ENCODE measurements around the gene SERINC4. TPM values are rescaled to one million over a fixed set of nuclear protein-coding genes. Genes with fewer than 3 reads are reported as not detected.
A peak's percentile ranks its signal among the peaks of the same experiment; 100 is the strongest.
"Not testable (repeated sequence)": the region's sequence is repeated elsewhere in the genome, so short reads cannot be mapped to it uniquely, and the experiment has no call there.

Gene SERINC4
- total RNA-seq, 2 donors from 2014 or later: not detected

GRCh38 chr15:43808960-43809678 is 9.1 kb upstream of the SERINC4 start:
- DNase-seq (ENCODE audit: low spot score): no peak
- Histone ChIP-seq H3K4me1 (ENCODE audit: control insufficient read depth in 1 of 2, low read depth in 2 of 2) (no peaks in the 10 kb centered on the region), H3K9me3 (no peaks in the 10 kb centered on the region), H3K27me3 (replicated peaks; ENCODE audit: insufficient read depth) (no peaks in the 10 kb centered on the region), H3K27ac (no peak overlapping the region), H3K36me3 (peaks cover 70% of the 10 kb centered on the region), H3K4me3 (no peak overlapping the region)
- no peak for TF ChIP-seq CTCF (IDR thresholded peaks at IDR 0.05)
- ATAC-seq (ENCODE audit: insufficient number of reproducible peaks, low FRiP score, low read depth): no peak

DNA sequence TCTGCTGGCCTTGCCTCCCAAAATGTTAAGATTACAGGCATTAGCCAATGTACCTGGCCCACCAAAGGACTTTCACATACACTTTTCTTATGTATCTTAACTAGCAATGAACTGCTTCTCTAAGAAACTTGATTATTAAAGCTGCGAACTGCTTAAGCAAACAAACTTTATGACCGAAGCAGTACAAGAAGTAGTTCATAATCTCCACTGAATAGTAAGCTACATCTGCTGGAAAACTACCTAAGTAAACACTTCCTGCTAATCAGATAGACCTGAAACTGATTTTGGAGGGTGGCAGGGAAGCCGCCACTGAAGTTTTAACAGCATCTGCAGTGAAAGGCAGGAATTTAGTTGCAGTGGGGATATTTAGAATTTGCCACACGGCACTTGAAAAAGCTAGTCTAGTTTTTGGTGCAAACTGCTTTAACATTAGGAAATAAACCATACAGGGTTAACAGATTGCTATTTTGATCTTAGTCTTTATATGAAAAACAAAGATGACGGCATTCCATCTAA is 8.5 kb upstream of the SERINC4 start:
- TF ChIP-seq CTCF (IDR thresholded peaks at IDR 0.05): no peak
- Histone ChIP-seq H3K9me3 (no peaks in the 10 kb centered on the region), H3K36me3 (peaks cover 63% of the 10 kb centered on the region), H3K27ac (no peak overlapping the region), H3K27me3 (replicated peaks; ENCODE audit: insufficient read depth) (no peaks in the 10 kb centered on the region), H3K4me3 (no peak overlapping the region), H3K4me1 (ENCODE audit: control insufficient read depth in 1 of 2, low read depth in 2 of 2) (no peaks in the 10 kb centered on the region)
- ATAC-seq (ENCODE audit: insufficient number of reproducible peaks, low FRiP score, low read depth): no peak
- no peak for DNase-seq (ENCODE audit: low spot score)

DNA sequence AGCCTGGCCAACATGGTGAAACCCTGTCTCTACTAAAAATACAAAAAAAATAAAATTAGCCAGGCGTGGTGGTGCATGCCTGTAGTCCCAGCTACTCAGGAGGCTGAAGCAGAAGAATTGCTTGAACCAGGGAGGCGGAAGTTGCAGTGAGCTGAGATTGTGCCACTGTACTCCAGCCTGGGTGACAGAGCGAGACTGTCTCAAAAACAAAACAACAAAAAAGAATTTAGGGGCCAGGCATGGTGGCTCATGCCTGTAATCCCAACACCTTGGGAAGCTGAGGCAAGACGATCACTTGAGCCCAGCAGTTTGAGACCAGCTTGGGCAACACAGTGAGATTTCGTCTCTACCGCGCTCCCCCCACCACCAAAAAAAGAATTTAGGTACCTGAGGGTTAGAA is 2.7 kb upstream of the SERINC4 start:
- H3K9me3 ChIP-seq; ATAC-seq (ENCODE audit: insufficient number of reproducible peaks, low FRiP score, low read depth); H3K4me3 ChIP-seq; DNase-seq (ENCODE audit: low spot score); H3K27me3 ChIP-seq (replicated peaks; ENCODE audit: insufficient read depth); H3K27ac ChIP-seq: not testable (repeated sequence)
- peaks cover 5 to 23% of the 10 kb centered on the region in 2 donors for H3K4me1 ChIP-seq (ENCODE audit: control insufficient read depth in 1 of 2, low read depth in 2 of 2)
- peaks cover 28% of the 10 kb centered on the region for H3K36me3 ChIP-seq

DNA sequence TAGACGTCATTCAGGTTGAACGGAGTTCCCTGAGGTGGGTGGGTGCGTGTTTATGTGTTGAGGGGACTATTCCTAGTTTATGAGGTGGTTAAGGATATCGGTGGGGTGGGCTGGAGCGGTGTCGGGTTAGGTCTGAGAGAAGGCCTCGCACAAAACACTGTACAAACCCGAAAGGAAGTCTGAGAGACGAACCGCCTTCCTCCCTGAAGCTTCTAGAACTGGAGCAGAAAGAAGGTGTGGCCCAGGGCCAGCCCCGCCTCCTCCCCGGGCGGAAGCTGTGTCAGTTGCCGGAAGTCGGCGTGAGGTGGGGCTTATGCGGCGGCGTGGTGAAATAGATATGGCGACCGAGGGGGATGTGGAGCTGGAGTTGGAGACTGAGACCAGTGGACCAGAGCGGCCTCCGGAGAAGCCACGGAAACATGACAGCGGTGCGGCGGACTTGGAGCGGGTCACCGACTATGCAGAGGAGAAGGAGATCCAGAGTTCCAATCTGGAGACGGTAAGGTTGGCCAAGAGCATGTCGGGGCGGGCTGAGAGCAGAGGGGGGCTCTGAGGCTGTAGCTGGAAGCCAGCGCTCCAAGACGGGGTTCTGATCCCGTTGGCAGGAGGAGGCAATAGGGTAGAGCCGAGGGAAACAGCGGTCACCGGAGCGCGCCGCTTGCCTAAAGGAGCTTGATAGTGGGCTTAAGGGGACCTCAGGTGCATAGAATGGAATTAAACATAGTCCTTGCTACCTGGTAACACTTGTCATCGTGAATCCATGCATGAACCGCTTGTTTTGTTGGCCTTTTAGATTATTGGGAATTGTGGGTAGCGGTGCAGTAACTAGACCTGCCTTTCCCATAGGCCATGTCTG is 494 bp upstream of the SERINC4 start, which contains the start of gene HYPK:
Gene HYPK (plus strand): TSS at position 314 of the 856 bp plus-strand sequence. CDS start 24 bp downstream, at position 338.
- H3K4me3 ChIP-seq: peak within 1 kb of the TSS; percentile 92
- H3K9me3 ChIP-seq: no peaks in the 10 kb centered on the region
- H3K36me3 ChIP-seq: peaks cover 20% of the 10 kb centered on the region
- peak within 1 kb of the TSS; percentile 82 to 93 for H3K27ac ChIP-seq
- ATAC-seq (ENCODE audit: insufficient number of reproducible peaks, low FRiP score, low read depth) (peak; percentile 63), DNase-seq (ENCODE audit: low spot score) (peak; percentile 85)
- TF ChIP-seq CTCF (IDR thresholded peaks at IDR 0.05): no peak
- peaks cover 5 to 38% of the 10 kb centered on the region in 2 donors for H3K4me1 ChIP-seq (ENCODE audit: control insufficient read depth in 1 of 2, low read depth in 2 of 2)
- H3K27me3 ChIP-seq (replicated peaks; ENCODE audit: insufficient read depth): no peaks in the 10 kb centered on the region

GRCh38 chr15:43799209-43799944 is 643 bp downstream of the SERINC4 start:
- ATAC-seq (ENCODE audit: insufficient number of reproducible peaks, low FRiP score, low read depth) (no peak), DNase-seq (ENCODE audit: low spot score) (no peak)
- Histone ChIP-seq H3K9me3 (no peaks in the 10 kb centered on the region), H3K27ac (peak overlapping the region; percentile 82 to 93), H3K36me3 (peaks cover 19% of the 10 kb centered on the region), H3K4me1 (ENCODE audit: control insufficient read depth in 1 of 2, low read depth in 2 of 2) (peaks cover 11 to 49% of the 10 kb centered on the region in 2 donors), H3K27me3 (replicated peaks; ENCODE audit: insufficient read depth) (no peaks in the 10 kb centered on the region), H3K4me3 (no peak overlapping the region)
- no peak for TF ChIP-seq CTCF (IDR thresholded peaks at IDR 0.05)

Measured in thoracic aorta (tissue), 2 donors.